Activated CD8-positive, alpha-beta T cell treated with anti-CD3 and anti-CD28 coated beads for 36 hours (primary cell): ENCODE measurements around the gene B4GALT2. TPM values are rescaled to one million over a fixed set of nuclear protein-coding genes. Genes with fewer than 3 reads are reported as not detected.

Experiments used
- ATAC-seq: fragments of 200-7000 bp; cut with Tn5 transposase; one replicate; pipeline ENCODE4 v1.10.0; 2021; ENCODE audit warnings: mild to moderate bottlenecking, moderate library complexity
- CTCF ChIA-PET: fragments of 350-600 bp; sonication (Branson Sonifier 250); formaldehyde crosslinking; loops from one replicate; lab custom pipeline; 2021; ENCODE audit warnings: antibody characterized with exemption; lab: Charles Lee
- POLR2A ChIA-PET: fragments of 350-600 bp; sonication (Branson Sonifier 250); formaldehyde crosslinking; loops from one replicate; lab custom pipeline; 2021; ENCODE audit warnings: antibody characterized with exemption; lab: Charles Lee
- DNase-seq: peaks from one replicate; pipeline ENCODE4 v3.0.0-alpha.2; 2020
- H3K27ac Mint-ChIP-seq: one replicate; pipeline ENCODE4 v1.8.0; 2021; ENCODE audit warnings: mild to moderate bottlenecking, mixed read lengths
- H3K27me3 Mint-ChIP-seq: one replicate; pipeline ENCODE4 v1.8.0; 2021; ENCODE audit warnings: mixed read lengths
- H3K36me3 Mint-ChIP-seq: one replicate; pipeline ENCODE4 v1.8.0; 2021; ENCODE audit warnings: low read depth, mixed read lengths
- H3K4me1 Mint-ChIP-seq: one replicate; pipeline ENCODE4 v1.8.0; 2021; ENCODE audit warnings: low read depth, mixed read lengths
- H3K4me3 Mint-ChIP-seq: one replicate; pipeline ENCODE4 v1.8.0; 2021; ENCODE audit warnings: mild to moderate bottlenecking, moderate library complexity, mixed read lengths
- H3K9me3 Mint-ChIP-seq: one replicate; pipeline ENCODE4 v1.8.0; 2021; ENCODE audit warnings: mixed read lengths
- intact Hi-C: fragments of 100-400 bp; cut with micrococcal nuclease; formaldehyde crosslinking; loops from one replicate; pipeline ENCODE4 v1.10.0; 2022
- total RNA-seq, 2 experiments: library from RNA; stranded (reverse); gene quantifications; one replicate each; pipeline ENCODE4 v1.2.3, GENCODE V29; 2021
- TF ChIP-seq, protein P1 (sequence below): fragments of 200-600 bp; IDR thresholded peaks from one replicate; pipeline ENCODE4 v1.8.0; 2022; ENCODE audit warnings: antibody characterized with exemption, mild to moderate bottlenecking

B4GALT2 gene
- total RNA-seq, 2 experiments from 2014 or later = 35.4 to 35.5 TPM

DNA sequence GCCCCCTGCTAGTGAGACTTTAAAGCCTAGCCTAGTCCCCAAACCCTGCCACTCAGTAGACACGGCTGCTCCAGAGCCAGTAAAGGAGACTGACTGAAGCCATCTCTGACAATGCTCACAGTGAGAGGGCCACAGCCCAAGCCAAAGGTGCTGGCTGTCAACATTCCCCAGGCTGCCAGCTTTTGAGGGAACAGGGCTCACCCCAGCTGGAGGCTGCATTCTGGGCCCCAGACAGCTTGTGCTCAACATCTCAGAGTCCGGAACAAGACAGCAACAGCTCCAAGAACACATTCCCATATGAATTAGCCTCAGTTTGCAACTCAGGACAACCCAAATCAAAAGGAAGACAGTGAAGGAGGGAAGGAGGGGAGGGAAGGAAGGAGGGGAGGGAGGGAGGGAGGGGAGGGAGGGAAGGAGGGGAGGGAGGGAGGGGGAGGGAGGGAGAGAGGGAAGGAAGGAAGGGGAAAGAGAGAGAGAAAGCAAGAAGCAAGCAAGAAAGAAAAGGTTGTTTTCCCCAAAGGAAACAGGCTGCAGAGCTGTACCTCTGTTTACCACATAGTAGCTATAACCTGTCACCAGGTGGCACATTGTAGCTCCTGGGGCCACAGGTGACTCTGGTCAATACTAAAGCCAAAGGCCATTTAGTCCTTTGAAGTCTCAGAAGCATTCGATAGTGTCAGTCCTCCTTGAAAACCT lies 40.0 kb upstream of the B4GALT2 start:
- DNase-seq (no peak), ATAC-seq (no peak)
- Mint-ChIP-seq H3K4me1 (peaks cover 10% of the 10 kb centered on the region), H3K27ac (no peak overlapping the region), H3K4me3 (no peak overlapping the region), H3K27me3 (peaks cover 11% of the 10 kb centered on the region), H3K36me3 (peaks cover 1% of the 10 kb centered on the region), H3K9me3 (no peaks in the 10 kb centered on the region)
- TF ChIP-seq, protein P1, sequence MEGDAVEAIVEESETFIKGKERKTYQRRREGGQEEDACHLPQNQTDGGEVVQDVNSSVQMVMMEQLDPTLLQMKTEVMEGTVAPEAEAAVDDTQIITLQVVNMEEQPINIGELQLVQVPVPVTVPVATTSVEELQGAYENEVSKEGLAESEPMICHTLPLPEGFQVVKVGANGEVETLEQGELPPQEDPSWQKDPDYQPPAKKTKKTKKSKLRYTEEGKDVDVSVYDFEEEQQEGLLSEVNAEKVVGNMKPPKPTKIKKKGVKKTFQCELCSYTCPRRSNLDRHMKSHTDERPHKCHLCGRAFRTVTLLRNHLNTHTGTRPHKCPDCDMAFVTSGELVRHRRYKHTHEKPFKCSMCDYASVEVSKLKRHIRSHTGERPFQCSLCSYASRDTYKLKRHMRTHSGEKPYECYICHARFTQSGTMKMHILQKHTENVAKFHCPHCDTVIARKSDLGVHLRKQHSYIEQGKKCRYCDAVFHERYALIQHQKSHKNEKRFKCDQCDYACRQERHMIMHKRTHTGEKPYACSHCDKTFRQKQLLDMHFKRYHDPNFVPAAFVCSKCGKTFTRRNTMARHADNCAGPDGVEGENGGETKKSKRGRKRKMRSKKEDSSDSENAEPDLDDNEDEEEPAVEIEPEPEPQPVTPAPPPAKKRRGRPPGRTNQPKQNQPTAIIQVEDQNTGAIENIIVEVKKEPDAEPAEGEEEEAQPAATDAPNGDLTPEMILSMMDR = no peak
- ChIA-PET CTCF (interaction anchor here (1.3 to 12.8 kb wide), 4 partner anchors 9 to 172 kb away, joined by 3 to 307 read pairs (median 3); no protein-coding TSS in a partner anchor), POLR2A (no interaction called here)
- intact Hi-C loops = no loop called here

DNA sequence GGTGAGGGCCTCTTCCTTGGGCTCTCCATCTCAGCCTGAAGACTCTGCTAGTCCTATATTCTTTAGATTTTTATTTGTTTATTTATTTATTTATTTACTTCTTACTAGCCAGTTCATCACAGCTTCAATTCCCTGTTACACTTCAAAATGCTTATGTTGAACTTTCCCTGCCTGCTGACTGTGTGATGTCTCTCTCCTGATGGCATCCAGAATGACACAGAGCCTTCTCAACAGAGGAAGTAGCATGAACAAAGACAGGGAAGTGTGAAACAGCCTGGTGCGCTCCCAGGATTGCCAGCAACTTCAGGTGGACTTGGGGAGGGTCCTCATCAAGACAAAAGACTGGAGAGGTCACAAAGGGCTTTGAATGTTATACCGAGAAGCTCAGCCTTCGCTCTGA lies 36.6 kb upstream of the B4GALT2 start:
- no peak for DNase-seq
- H3K4me1 Mint-ChIP-seq = peaks cover 14% of the 10 kb centered on the region
- no peaks in the 10 kb centered on the region for H3K9me3 Mint-ChIP-seq
- CTCF ChIA-PET = interaction anchor here (1.1 to 8.8 kb wide), 5 partner anchors 7 to 413 kb away, joined by 3 to 185 read pairs (median 8); partner anchors contain the start of gene ARTN
- no peak for ATAC-seq
- intact Hi-C loops = no loop called here
- peaks cover 1% of the 10 kb centered on the region for H3K36me3 Mint-ChIP-seq
- POLR2A ChIA-PET = no interaction called here
- H3K27me3 Mint-ChIP-seq = no peaks in the 10 kb centered on the region
- no peak overlapping the region for H3K27ac Mint-ChIP-seq
- H3K4me3 Mint-ChIP-seq = no peak overlapping the region
- TF ChIP-seq, protein P1 = no peak

DNA sequence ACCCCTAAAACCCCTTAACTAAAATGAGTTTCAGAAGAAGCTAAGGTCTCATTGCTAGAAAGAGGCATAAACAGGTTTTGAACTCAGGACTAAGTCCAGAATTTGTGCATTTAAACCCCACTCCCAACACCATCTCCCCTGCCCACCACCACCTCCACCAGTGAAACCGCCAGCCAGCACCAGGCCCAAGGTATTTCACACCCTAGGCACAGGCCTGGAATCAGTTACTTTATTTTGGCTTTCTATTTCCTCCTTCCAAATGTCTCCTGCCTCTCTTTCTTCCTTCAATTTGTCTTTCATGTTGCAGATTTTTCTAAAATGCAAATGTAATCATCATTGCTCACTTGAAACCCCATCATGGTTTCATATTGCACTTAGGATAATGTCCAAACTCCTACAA lies 34.1 kb upstream of the B4GALT2 start:
- ATAC-seq (no peak), DNase-seq (no peak)
- ChIA-PET CTCF (interaction anchor here (1.5 to 8.8 kb wide), 7 partner anchors 10 to 415 kb away, joined by 5 to 185 read pairs (median 8); partner anchors contain the start of genes ARTN and ST3GAL3), POLR2A (interaction anchor here (0.6 kb wide), 3 partner anchors 15 to 578 kb away, joined by 3 read pairs; no protein-coding TSS in a partner anchor)
- H3K27me3 Mint-ChIP-seq = no peaks in the 10 kb centered on the region
- peak overlapping the region; percentile 13 for H3K27ac Mint-ChIP-seq
- intact Hi-C loops = no loop called here
- H3K36me3 Mint-ChIP-seq = no peaks in the 10 kb centered on the region
- peaks cover 28% of the 10 kb centered on the region for H3K4me1 Mint-ChIP-seq
- no peaks in the 10 kb centered on the region for H3K9me3 Mint-ChIP-seq
- TF ChIP-seq, protein P1 = no peak
- H3K4me3 Mint-ChIP-seq = peak overlapping the region; percentile 94

DNA sequence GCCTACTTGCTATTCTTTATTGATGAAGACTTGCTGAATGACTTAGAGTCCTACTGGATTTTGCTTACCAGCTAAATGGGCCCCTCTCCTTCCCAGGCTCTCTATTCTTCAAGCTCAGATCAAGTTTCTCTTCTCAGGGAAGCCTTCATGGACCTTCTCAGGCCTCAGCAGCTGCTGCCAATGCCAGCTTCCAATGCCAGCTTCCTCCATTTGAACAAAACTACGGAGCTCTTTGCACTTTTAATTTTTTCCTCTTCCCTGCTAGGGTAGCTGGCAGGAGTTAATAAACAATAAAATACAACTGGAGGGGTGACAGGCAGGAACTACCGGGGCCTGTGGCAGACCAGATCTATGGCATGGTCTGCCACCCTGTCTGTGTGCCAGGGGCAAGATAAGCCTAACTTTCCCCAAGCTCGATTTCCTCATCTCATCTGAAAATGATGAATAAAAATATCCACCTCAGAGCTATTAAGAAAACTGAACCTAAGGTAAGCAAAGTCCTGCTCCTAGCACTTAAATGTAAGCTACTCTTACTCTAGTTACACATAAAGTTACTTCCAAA lies 33.3 kb upstream of the B4GALT2 start:
- Mint-ChIP-seq H3K27ac (peak overlapping the region; percentile 90), H3K36me3 (no peaks in the 10 kb centered on the region), H3K27me3 (no peaks in the 10 kb centered on the region), H3K4me1 (peaks cover 33% of the 10 kb centered on the region), H3K4me3 (peak overlapping the region; percentile 94), H3K9me3 (no peaks in the 10 kb centered on the region)
- DNase-seq (no peak), ATAC-seq (no peak)
- intact Hi-C loops = no loop called here
- ChIA-PET CTCF (interaction anchor here (0.7 to 8.8 kb wide), 14 partner anchors 11 to 416 kb away, joined by 3 to 185 read pairs (median 6); partner anchors contain the start of genes ARTN, ATP6V0B, PTPRF and ST3GAL3), POLR2A (interaction anchor here (0.7 to 1.7 kb wide), 4 partner anchors 9 to 492 kb away, joined by 3 to 8 read pairs (median 3); partner anchors contain the start of gene HYI)
- TF ChIP-seq, protein P1 = no peak
